Left lung (tissue), 10 donors: Measurements from ENCODE around the gene SLC12A9. TPM values are rescaled to one million over a fixed set of nuclear protein-coding genes. Genes with fewer than 3 reads are reported as not detected.

Experiments used
- ATAC-seq: fragments of 200-7000 bp; cut with Tn5 transposase; one replicate; pipeline ENCODE4 v1.9.1; 2020; ENCODE audit warnings: moderate library complexity
- DNase-seq, 4 donors: peaks; one replicate each; pipeline ENCODE4 v3.0.0-alpha.2; 2013 to 2020
- H3K27ac ChIP-seq, 2 donors: fragments of 200-600 bp; sonication (generic) in 1 of 2; one replicate each; pipeline versions ENCODE4 v1.5.0 to v1.8.0; 2020 to 2021
- H3K27me3 ChIP-seq, 2 donors: fragments of 200-600 bp; sonication (generic) in 1 of 2; one replicate each; pipeline versions ENCODE4 v1.5.0 to v1.8.0; 2020 to 2021
- H3K36me3 ChIP-seq, 2 donors: fragments of 200-600 bp; sonication (generic) in 1 of 2; one replicate each; pipeline versions ENCODE4 v1.5.0 to v1.8.0; 2020 to 2021
- H3K4me1 ChIP-seq, 2 donors: fragments of 200-600 bp; one replicate each; pipeline ENCODE4 v1.8.0; 2021
- H3K4me3 ChIP-seq, 2 donors: fragments of 200-600 bp; sonication (generic) in 1 of 2; one replicate each; pipeline versions ENCODE4 v1.5.0 to v1.8.0; 2020 to 2021; ENCODE audit warnings: mild to moderate bottlenecking in 1 of 2
- H3K9me3 ChIP-seq, 2 donors: fragments of 200-600 bp; sonication (generic) in 1 of 2; one replicate each; pipeline versions ENCODE4 v1.5.0 to v1.8.0; 2020 to 2021
- intact Hi-C, 2 donors: fragments of 100-400 bp; cut with DNase I; formaldehyde crosslinking; loops; one replicate each; pipeline versions ENCODE4 v1.11.2 to v1.14.2; 2022
- polyA plus RNA-seq, 6 donors: library from polyadenylated mRNA; unstranded; fragments of 120-200 nt; gene quantifications; one replicate each; pipeline ENCODE4 v1.2.1, GENCODE V29; 2013; ENCODE audit not compliant: insufficient read length in 6 of 6
- total RNA-seq, 2 donors: library from RNA; stranded (reverse); fragmentation: NEBNext Ultra II Directional; extraction: Animal tissue kit (Norgen Biotek cat#: 25700); gene quantifications; one replicate each; pipeline ENCODE4 v1.2.1, GENCODE V29; 2021
- TF ChIP-seq, protein P1 (sequence below), 2 donors: fragments of 200-600 bp; sonication (generic) in 1 of 2; IDR thresholded peaks; one replicate each; pipeline versions ENCODE4 v1.5.0 to v1.8.0; 2021; ENCODE audit warnings: antibody characterized with exemption in 2 of 2
- donor health status: DM: no; HTN: yes; CAD: no.
- donor health status: DM: no; HTN: no; CAD: no.

The SLC12A9 gene
- total and polyA plus RNA-seq, 8 donors, result 32.2 to 53.7 (median 40.8) TPM

DNA sequence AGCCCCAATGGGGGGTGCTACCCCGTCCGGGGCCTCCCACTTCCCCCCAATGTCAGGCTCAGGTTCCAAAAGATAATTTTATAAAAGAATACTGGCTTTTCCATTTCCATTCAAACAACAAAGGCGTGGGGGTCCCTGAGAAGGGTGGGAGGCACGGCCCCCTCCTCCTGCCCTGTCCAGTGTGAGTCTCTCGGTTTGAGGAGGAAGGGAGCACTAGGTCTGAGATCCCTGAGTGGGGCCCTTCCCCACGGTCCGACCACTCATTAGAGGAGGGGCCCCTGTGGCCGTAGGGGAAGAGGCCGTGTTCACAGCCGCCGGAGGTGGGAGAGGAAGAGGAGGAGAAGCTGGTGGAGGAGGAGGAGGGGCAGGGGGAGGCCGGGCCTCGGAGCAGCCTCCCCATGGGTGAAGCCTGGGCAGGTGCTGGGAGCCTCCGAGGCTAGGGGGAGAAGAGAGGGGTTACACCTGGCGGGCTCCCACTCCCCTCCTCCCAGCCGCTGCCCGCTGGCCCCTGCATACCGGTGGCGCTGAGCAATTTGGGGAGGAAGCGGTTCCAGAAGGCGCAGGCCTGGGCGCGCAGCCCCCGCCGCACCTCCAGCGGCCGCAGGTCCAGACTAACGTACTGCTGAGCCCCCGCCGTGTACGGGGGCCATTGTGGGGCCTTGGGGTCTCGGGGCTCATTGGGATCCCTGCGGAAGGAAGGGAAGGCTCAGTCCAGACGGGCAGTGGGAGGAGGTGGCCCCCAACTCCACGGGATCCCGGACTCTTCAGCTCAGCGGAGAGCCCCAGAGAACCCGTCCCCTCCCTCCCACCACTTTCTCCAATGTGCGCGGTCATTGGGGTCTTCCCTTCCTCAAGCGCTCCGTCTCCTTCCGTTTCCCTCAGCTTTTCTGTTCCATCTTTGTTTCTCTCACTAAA is 38.4 kb downstream of the SLC12A9 start:
- Histone ChIP-seq H3K9me3 (no peaks in the 10 kb centered on the region), H3K27ac (peak overlapping the region; percentile 88 to 92), H3K27me3 (peaks cover 10 to 60% of the 10 kb centered on the region in 2 donors), H3K4me3 (peak overlapping the region; percentile 67 to 90), H3K4me1 (peaks cover 34 to 61% of the 10 kb centered on the region in 2 donors), H3K36me3 (peaks cover 4 to 28% of the 10 kb centered on the region in 2 donors)
- ATAC-seq, result no peak
- DNase-seq, result peak in 1 of 4 donors; percentile 79
- intact Hi-C loops, result loop anchor here in 1 of 2 donors (10.0 kb wide), 1 partner anchor 174 kb away; no protein-coding TSS in a partner anchor
- TF ChIP-seq, protein P1, sequence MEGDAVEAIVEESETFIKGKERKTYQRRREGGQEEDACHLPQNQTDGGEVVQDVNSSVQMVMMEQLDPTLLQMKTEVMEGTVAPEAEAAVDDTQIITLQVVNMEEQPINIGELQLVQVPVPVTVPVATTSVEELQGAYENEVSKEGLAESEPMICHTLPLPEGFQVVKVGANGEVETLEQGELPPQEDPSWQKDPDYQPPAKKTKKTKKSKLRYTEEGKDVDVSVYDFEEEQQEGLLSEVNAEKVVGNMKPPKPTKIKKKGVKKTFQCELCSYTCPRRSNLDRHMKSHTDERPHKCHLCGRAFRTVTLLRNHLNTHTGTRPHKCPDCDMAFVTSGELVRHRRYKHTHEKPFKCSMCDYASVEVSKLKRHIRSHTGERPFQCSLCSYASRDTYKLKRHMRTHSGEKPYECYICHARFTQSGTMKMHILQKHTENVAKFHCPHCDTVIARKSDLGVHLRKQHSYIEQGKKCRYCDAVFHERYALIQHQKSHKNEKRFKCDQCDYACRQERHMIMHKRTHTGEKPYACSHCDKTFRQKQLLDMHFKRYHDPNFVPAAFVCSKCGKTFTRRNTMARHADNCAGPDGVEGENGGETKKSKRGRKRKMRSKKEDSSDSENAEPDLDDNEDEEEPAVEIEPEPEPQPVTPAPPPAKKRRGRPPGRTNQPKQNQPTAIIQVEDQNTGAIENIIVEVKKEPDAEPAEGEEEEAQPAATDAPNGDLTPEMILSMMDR (IDR thresholded peaks at IDR 0.05), result no peak

DNA sequence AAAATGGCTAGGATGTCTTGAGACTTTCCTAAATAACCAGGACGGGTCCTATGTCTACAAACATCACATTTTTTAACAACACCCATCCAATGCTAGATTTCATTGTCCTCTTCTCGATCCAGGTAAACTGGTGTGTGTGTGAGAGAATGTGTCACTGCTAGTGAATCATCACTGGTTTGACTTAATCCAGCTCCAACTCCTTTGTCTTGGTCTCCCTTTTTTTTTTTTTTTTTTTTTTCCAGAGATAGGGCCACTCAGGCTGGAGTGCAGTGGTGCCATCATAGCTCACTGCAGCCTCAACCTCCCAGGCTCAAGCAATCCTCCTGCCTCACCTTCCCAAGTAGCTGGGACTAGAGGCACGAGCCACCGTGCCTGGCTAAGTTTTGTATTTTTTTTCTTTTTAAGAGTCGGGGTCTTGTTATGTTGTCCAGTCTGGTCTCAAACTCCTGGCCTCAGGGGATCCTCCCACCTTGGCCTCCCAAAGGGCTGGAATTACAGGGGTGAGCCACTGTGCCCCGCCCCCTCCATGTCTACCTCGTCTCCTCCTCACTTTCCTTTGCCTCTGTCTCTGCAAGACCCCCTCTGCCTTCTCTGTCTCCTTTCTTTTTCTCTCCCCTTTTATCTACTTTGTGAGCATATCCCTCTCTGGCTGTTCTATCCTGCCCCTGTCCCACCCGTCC is 39.2 kb downstream of the SLC12A9 start:
- ATAC-seq (no peak), DNase-seq (no peak)
- Histone ChIP-seq H3K36me3 (peaks cover 0 to 20% of the 10 kb centered on the region in 2 donors), H3K9me3 (no peaks in the 10 kb centered on the region), H3K27me3 (peaks cover 18 to 68% of the 10 kb centered on the region in 2 donors), H3K4me1 (peaks cover 34 to 66% of the 10 kb centered on the region in 2 donors), H3K4me3 (no peak overlapping the region), H3K27ac (no peak overlapping the region)
- intact Hi-C loops, result loop anchor here in 1 of 2 donors (10.0 kb wide), 1 partner anchor 173 kb away; no protein-coding TSS in a partner anchor
- TF ChIP-seq, protein P1 (IDR thresholded peaks at IDR 0.05), result no peak

DNA sequence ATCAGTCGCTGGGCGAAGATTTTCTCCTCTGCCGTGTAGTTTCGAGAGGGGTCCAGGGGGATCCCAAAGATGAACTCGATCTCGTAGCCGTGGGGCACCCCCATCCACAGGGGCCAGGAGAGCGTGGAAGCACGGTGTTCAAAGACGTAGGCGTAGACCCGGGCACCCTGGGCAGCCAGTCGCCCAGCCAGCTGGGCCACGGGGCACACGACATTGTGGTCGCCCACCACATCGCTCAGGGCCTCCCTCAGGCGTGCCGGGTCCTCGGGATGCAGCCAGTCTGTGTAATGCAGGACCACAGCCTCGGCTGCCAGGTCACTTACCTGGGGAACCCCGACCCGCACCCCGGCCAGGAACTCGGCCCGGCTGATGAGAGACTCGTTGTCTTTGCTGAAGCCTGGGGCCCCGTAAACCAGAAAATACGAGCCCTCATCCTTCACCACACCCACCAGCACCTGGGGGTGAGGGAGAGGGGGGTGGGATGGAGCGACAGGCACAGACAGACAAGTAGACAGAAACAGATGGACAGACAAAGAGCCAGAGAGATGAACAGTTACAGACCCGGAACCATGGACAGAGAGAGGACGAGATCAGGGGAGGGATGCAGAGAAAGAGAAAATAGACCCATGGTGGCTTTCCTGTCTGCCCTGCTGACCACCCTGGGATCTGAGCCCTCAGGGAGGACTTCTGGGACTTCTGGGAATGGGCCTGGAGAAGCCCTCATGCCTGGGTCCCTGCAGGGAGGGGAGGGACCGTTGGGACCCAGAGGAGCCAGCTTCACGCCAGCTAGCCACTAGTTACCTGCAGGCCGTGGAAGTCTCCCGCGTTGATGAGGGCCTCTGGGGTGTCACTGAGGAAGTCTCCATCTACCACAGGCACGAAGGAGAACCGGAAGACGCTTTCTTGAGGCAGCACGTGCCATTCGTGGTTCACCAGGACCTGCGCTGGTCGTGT is 40.1 kb downstream of the SLC12A9 start:
- intact Hi-C loops, result loop anchor here in 1 of 2 donors (10.0 kb wide), 1 partner anchor 172 kb away; no protein-coding TSS in a partner anchor
- peak in 1 of 4 donors; percentile 70 for DNase-seq
- no peak overlapping the region for H3K27ac ChIP-seq
- TF ChIP-seq, protein P1 (IDR thresholded peaks at IDR 0.05), result no peak
- H3K9me3 ChIP-seq, result no peaks in the 10 kb centered on the region
- peaks cover 28 to 63% of the 10 kb centered on the region in 2 donors for H3K4me1 ChIP-seq
- H3K27me3 ChIP-seq, result peaks cover 19 to 77% of the 10 kb centered on the region in 2 donors
- H3K4me3 ChIP-seq, result no peak overlapping the region
- peaks cover 0 to 11% of the 10 kb centered on the region in 2 donors for H3K36me3 ChIP-seq
- ATAC-seq, result no peak

DNA sequence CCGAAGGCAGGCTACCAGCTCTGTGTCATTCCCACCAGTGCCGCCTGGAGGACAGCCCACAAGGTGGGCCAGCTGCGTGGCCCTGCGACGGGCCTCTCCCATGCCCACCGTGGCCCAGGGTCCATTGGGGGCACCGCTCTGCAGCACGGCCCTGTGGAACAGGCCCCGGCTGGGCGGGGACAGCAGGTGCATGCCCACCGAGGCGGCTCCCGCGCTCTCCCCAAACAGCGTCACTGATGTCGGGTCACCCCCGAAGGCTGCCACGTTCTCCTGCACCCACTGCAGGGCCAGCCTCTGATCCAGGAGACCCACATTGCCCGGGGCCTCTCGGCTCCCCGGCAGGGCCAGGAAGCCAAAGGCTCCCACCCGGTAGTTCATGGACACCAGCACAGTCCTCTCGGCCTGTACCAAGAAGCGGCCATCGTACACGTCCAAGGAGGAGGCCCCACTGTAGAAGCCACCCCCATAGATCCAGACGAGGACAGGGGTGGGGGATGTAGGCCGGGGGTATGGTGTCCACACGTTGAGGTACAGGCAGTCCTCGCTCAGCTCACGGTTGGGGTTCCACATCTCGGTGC is 40.9 kb downstream of the SLC12A9 start:
- ATAC-seq (no peak), DNase-seq (peak in 1 of 4 donors; percentile 72)
- H3K4me3 ChIP-seq, result no peak overlapping the region
- no peaks in the 10 kb centered on the region for H3K9me3 ChIP-seq
- intact Hi-C loops, result loop anchor here in 1 of 2 donors (10.0 kb wide), 1 partner anchor 171 kb away; no protein-coding TSS in a partner anchor
- peaks cover 0 to 3% of the 10 kb centered on the region in 2 donors for H3K36me3 ChIP-seq
- TF ChIP-seq, protein P1 (IDR thresholded peaks at IDR 0.05), result no peak
- no peak overlapping the region for H3K27ac ChIP-seq
- peaks cover 22 to 56% of the 10 kb centered on the region in 2 donors for H3K4me1 ChIP-seq
- peaks cover 19 to 85% of the 10 kb centered on the region in 2 donors for H3K27me3 ChIP-seq
